Subcutaneous abdominal adipose tissue (tissue), 5 donors: ENCODE measurements around the gene SLC38A2.
"Not testable (repeated sequence)": the region's sequence is repeated elsewhere in the genome, so short reads cannot be mapped to it uniquely, and the experiment has no call there.

Source experiments
- H3K27ac ChIP-seq: one replicate; pipeline ENCODE4 v1.7.0; 2013; ENCODE audit warnings: low read depth, mild to moderate bottlenecking, inconsistent platforms, low read length, moderate library complexity
- H3K27me3 ChIP-seq, 5 donors: one replicate each; pipeline ENCODE4 v1.7.0; 2013; ENCODE audit warnings: low read length in 5 of 5, inconsistent platforms in 1 of 5; ENCODE audit not compliant: control insufficient read depth in 5 of 5, insufficient read depth in 4 of 5
- H3K36me3 ChIP-seq, 5 donors: one replicate each; pipeline ENCODE4 v1.7.0; 2013; ENCODE audit warnings: low read length in 5 of 5; ENCODE audit not compliant: control insufficient read depth in 5 of 5, insufficient read depth in 5 of 5
- H3K4me1 ChIP-seq, 5 donors: one replicate each; pipeline ENCODE4 v1.7.0; 2013; ENCODE audit warnings: low read length in 5 of 5, mild to moderate bottlenecking in 3 of 5, moderate library complexity in 1 of 5; ENCODE audit not compliant: control insufficient read depth in 5 of 5, insufficient read depth in 5 of 5
- H3K4me3 ChIP-seq, 5 donors: one replicate each; pipeline ENCODE4 v1.7.0; 2013; ENCODE audit warnings: low read length in 5 of 5, low read depth in 1 of 5
- H3K9ac ChIP-seq, 5 donors: one replicate each; pipeline ENCODE4 v1.7.0; 2013; ENCODE audit warnings: low read length in 5 of 5, mild to moderate bottlenecking in 4 of 5, moderate library complexity in 3 of 5
- H3K9me3 ChIP-seq, 5 donors: one replicate each; pipeline ENCODE4 v1.7.0; 2013; ENCODE audit warnings: low read length in 5 of 5; ENCODE audit not compliant: control insufficient read depth in 5 of 5
- donor health status: healthy.
- donor health status: healthy.
- donor health status: healthy.
- donor health status: healthy.
- donor health status: healthy.

Gene SLC38A2

DNA sequence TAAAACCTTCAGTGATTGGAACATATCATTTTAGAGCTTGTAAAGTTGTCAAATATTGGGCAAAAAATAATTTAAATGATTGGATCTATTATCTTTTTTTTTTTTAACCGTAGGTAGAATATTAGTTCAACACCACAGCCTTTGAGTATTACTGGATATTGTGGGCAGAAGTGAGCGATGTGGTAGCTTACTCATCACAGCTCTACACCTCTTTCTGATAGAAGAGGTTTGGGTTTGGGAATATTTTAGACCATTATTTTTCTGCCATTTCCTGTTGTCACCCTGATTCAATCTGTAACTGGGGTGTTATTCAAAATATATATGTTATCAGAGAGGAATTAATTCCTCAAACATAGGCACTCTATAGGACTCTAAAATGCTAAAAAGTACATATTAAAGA, 34.8 kb upstream of the SLC38A2 start:
- Histone ChIP-seq H3K27me3 (no peaks in the 10 kb centered on the region), H3K4me1 (peaks cover 5 to 31% (median 25%) of the 10 kb centered on the region in 5 donors), H3K9me3 (no peaks in the 10 kb centered on the region), H3K4me3 (no peak overlapping the region), H3K27ac (no peak overlapping the region), H3K36me3 (no peaks in the 10 kb centered on the region), H3K9ac (no peak overlapping the region)

DNA sequence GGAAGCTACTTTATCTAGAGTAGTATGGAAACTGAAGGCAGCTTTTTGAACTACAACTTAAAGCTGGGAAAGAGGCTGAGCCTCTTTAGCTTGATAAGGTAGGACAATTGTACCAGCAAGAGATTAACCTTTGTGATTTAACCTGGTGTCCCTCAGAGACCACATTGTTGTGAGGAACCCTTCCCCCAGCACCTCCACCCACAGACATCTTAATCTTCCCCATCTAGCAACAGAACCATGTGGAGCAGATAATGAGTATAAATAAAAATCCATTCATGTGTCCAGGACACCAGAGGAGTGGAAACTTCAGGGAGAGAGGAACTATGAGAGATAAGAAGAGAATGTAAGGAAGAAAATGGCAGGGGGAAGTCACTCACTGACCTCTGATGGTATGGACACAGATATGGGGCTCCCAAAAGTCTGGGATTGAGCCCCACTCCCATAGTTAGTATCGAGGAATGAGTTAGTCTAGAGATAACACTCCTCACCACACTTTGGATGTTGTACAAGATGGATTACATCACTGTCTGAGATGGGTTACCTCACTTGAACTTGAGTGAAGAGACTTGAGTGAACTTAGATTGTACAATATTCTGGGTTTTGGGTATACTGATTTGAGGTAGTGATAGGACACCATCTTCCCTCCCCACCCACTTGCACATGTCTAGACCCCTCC, 33.9 kb upstream of the SLC38A2 start:
- Histone ChIP-seq H3K27me3 (no peaks in the 10 kb centered on the region), H3K9ac (no peak overlapping the region), H3K4me3 (no peak overlapping the region), H3K9me3 (no peaks in the 10 kb centered on the region), H3K27ac (no peak overlapping the region), H3K4me1 (peaks cover 5 to 32% (median 30%) of the 10 kb centered on the region in 5 donors), H3K36me3 (no peaks in the 10 kb centered on the region)

DNA sequence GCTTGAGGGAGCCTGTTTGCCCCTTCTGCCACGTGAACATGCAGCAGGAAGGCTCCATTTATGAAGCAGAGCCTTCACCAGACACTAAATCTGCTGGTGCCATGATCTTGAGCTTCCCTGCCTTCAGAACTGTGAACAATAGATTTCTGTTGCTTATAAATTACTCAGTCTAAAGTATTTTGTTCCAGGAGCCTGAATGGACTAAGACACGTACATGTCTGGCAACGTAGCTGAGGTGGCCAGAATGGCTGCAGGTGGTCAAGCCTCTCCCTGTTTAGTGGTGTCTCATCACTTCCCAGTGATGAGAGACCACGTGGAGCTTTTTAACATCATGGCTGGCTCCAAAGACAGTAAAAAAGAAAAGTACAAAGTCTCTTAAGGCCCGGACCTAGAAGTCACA, 32.2 kb upstream of the SLC38A2 start:
- no peaks in the 10 kb centered on the region for H3K9me3 ChIP-seq
- no peak overlapping the region for H3K9ac ChIP-seq
- H3K4me3 ChIP-seq = no peak overlapping the region
- no peak overlapping the region for H3K27ac ChIP-seq
- H3K4me1 ChIP-seq = peaks cover 0 to 23% (median 21%) of the 10 kb centered on the region in 5 donors
- no peaks in the 10 kb centered on the region for H3K27me3 ChIP-seq
- no peaks in the 10 kb centered on the region for H3K36me3 ChIP-seq

DNA sequence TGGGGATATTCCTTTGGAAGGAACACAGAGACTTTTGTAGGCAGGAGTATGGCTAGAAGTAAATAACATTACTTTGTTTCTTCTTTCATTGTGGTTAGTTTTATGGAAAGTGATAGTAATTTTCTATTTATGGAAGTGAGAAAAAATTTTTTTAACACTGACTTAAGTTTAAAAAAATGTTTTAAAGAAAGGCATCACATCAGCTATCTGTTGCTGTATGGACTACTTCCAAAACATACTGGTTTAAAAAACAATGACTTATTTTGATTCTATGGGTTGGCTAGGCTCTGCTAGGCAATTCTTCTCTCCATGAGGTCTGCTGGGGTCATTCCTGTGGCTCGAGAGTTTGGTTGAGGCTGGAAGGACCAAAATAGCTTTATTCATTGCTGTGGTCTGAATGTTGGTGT, 31.7 kb upstream of the SLC38A2 start:
- Histone ChIP-seq H3K4me3 (no peak overlapping the region), H3K27ac (no peak overlapping the region), H3K36me3 (no peaks in the 10 kb centered on the region), H3K9ac (no peak overlapping the region), H3K9me3 (no peaks in the 10 kb centered on the region), H3K27me3 (no peaks in the 10 kb centered on the region), H3K4me1 (peaks cover 0 to 23% (median 18%) of the 10 kb centered on the region in 5 donors)

DNA sequence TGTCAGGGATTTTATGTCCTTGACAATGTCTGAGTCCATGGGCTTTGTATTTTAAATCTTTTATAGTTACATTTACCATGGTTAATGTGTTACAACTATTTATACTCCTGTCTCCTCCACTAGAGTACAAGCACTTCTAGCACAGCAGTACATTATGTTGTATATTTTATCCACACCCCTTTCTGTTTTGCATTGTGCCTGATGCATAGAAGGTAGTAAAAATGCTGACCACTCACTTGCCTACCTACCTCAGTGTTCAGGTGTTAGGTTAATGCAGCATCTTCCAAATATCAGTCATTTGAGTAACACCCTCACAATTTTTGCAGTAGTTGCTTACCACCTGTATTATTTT, 31.1 kb upstream of the SLC38A2 start:
- no peaks in the 10 kb centered on the region for H3K27me3 ChIP-seq
- no peaks in the 10 kb centered on the region for H3K9me3 ChIP-seq
- no peak overlapping the region for H3K4me3 ChIP-seq
- no peak overlapping the region for H3K27ac ChIP-seq
- H3K4me1 ChIP-seq = peaks cover 0 to 23% (median 13%) of the 10 kb centered on the region in 5 donors
- no peak overlapping the region for H3K9ac ChIP-seq
- H3K36me3 ChIP-seq = no peaks in the 10 kb centered on the region

DNA sequence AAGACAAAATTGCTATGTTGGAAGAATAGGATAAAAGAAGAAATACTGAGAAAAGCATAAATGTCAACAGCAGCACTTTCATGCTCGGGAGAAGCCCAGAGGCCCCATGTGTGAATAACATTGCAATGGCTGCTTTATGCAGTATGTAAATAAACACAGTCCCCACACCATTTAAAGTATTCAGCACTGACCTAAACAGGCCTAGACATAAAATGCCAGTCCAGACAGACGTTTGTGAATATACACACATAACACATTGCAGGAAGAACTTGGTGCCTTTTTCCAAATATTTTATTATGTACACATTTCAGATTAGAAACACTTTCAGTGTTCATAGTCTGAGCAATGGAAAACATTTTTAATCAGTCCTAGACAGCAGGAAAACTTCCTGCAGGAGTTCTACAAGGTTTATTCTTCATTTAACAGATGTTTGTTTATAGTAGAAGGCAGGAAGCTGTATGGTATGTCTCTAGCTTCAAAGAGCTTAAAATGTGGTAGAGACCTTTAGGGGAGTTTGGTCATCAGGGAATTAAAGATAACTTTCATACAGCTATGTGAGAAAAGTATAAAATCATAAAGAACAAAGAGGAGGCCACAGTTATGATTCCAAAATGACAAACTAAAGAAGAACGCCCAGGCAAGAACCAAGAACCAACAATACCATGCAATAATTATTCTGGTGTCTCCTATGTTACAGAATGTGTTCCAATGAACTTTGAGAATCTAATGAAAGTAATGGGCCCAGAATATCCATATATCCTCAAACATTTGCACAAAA, 30.6 kb upstream of the SLC38A2 start:
- Histone ChIP-seq H3K9ac (no peak overlapping the region), H3K4me1 (peaks cover 0 to 23% (median 13%) of the 10 kb centered on the region in 5 donors)

DNA sequence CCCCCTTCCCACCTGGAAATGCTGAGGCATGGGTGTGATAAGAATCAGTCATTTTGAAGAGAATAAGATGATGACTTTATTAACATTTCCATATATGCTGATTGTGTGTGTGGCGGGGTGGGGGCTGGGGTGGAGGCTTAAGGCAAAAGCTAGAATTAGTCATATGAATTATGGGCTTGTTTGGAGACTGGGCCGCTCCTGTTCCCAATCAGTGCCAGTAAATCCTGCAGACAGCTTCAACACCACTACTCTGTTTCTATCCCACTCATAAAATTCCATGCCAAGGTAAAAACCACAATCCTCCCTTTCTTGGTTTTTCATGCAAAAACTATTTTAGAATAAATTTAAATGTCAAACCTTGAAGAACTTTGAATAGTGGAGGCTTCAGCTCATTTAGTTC, 29.9 kb upstream of the SLC38A2 start:
- Histone ChIP-seq H3K4me1 (peaks cover 0 to 23% (median 13%) of the 10 kb centered on the region in 5 donors), H3K9ac (no peak overlapping the region), H3K9me3 (no peaks in the 10 kb centered on the region), H3K27me3 (no peaks in the 10 kb centered on the region), H3K36me3 (no peaks in the 10 kb centered on the region), H3K4me3 (no peak overlapping the region), H3K27ac (no peak overlapping the region)

More for the DNA sequence above, 30.6 kb upstream of the SLC38A2 start:
- no peaks in the 10 kb centered on the region for H3K36me3 ChIP-seq
- H3K27me3 ChIP-seq = no peaks in the 10 kb centered on the region
- H3K4me3 ChIP-seq = no peak overlapping the region
- no peaks in the 10 kb centered on the region for H3K9me3 ChIP-seq
- H3K27ac ChIP-seq = no peak overlapping the region

DNA sequence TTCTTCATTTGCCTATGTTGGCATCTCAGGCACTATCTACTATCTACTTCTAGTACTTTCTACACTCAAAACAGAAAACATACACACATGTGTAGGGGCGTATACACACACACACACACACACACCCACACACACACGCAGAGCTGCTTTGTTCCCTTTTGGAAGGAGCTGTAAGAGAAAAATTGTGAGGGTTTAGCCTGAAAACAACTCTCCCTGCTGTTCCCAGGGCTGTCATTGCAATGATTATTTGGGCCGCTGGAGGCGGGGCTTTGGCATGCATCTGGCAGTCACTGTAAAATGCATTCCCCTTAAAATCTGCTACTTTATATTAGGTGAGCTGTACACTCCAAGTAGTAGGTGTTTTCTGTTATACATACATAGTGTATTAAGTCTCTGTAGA, 29.1 kb upstream of the SLC38A2 start:
- H3K36me3 ChIP-seq = no peaks in the 10 kb centered on the region
- no peak overlapping the region for H3K4me3 ChIP-seq
- H3K27me3 ChIP-seq = no peaks in the 10 kb centered on the region
- no peaks in the 10 kb centered on the region for H3K9me3 ChIP-seq
- no peak overlapping the region for H3K27ac ChIP-seq
- H3K9ac ChIP-seq = no peak overlapping the region
- peaks cover 0 to 21% (median 12%) of the 10 kb centered on the region in 5 donors for H3K4me1 ChIP-seq

DNA sequence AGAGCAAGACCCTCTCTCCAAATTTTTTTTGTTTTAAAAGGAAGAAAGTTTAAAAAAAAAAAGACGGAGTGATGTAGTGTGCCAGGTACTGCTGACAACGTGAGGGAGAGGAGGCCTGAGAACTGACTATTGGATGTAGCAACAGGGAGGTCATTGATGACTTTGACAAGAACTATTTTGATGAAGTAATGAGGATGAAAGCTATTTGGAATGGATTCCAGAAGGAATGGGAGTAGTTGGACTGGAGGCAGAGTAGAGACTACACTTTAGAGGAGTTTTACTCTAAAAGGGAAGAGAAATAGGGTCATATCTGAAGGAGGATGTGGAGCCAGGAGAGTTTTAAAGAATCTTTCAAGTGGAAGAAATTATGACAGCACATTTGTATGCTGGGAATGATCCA, 27.8 kb upstream of the SLC38A2 start:
- Histone ChIP-seq H3K9ac (no peak overlapping the region), H3K4me1 (peaks cover 0 to 17% (median 8%) of the 10 kb centered on the region in 5 donors), H3K9me3 (no peaks in the 10 kb centered on the region), H3K27ac (no peak overlapping the region), H3K4me3 (no peak overlapping the region), H3K27me3 (no peaks in the 10 kb centered on the region), H3K36me3 (no peaks in the 10 kb centered on the region)

DNA sequence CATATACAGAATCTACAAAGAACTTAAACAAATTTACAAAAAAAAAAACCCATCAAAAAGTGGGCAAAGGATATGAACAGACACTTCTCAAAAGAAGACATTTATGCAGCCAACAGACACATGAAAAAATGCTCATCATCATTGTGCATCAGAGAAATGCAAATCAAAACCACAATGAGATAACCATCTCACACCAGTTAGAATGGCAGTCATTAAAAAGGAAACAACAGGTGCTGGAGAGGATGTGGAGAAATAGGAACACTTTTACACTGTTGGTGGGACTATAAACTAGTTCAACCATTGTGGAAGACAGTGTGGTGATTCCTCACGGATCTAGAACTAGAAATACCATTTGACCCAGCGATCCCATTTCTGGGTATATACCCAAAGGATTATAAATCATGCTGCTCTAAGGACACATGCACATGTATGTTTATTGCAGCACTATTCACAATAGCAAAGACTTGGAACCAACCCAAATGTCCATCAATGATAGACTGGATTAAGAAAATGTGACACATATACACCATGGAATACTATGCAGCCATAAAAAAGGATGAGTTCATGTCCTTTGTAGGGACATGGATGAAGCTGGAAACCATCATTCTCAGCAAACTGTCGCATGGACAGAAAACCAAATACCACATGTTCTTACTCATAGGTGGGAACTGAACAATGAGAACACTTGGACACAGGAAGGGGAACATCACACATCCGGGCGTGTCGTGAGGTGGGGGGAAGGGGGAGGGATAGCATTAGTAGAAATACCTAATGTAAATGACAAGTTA, 27.1 kb upstream of the SLC38A2 start:
- H3K4me3 ChIP-seq, H3K9ac ChIP-seq, H3K9me3 ChIP-seq, H3K27ac ChIP-seq, H3K27me3 ChIP-seq, H3K36me3 ChIP-seq: not testable (repeated sequence)
- H3K4me1 ChIP-seq = peaks cover 0 to 17% (median 8%) of the 10 kb centered on the region in 5 donors
